ENCODE data around the gene ADD2.

GRCh38 chr2:70688427-70688826, 79.6 kb downstream of the ADD2 start:
- no peak for TF ChIP-seq CTCF (IDR thresholded peaks at IDR 0.05)
- no peak for TF ChIP-seq POLR2A (IDR thresholded peaks at IDR 0.05)
